HG03064 (cell line): ENCODE data around the gene BORCS6.
"Not testable (repeated sequence)": the region's sequence is repeated elsewhere in the genome, so short reads cannot be mapped to it uniquely, and the experiment has no call there.

Experiments
- ATAC-seq: cut with Tn5 transposase; IDR thresholded peaks from one replicate; pipeline ENCODE4 v1.9.1; 2021; ENCODE audit warnings: low read depth; ENCODE audit not compliant: unreplicated experiment

Gene BORCS6

DNA sequence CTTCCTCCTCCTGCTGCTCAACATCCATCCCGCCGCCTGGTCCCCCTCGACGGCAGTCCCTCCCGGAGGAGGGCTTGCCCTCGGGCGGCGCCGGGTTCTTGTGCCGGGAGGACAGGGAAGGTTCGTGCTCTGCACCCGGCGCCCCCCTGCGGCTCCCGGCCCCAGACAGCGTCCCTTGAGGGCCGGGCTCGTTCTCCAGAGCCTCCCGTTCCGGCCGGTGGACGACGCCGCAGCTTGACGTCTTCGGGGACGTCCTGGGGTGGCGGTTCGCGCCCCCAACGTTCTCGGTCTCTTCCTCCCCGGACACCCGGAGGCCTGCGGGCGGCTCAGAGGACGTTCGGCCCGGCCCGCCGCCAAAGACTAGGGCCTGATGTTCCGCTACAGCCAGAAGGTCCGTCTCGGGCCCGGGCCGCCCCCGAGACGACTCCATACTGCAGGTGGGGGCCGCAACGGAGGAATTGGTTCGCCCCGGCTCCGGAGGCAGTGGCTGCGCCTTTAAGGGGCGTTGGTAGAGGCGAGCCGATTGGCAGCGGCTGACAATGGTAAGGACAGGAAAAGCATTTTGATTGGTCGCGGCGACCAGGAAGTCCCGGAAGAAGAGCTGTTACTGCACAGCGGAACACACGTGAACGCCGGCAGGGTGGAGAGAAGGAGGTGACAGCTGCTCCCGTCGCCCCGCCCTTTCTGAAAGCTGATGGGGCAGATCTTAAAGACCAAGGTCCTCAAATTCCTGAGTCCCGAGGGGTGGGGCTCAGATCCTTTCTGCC, at the start of gene BORCS6:
TSS of gene BORCS6 (minus strand) at position 470 of the 767 bp plus-strand sequence. CDS start at position 430, 40 bp downstream.
- peak; percentile 38 for ATAC-seq

DNA sequence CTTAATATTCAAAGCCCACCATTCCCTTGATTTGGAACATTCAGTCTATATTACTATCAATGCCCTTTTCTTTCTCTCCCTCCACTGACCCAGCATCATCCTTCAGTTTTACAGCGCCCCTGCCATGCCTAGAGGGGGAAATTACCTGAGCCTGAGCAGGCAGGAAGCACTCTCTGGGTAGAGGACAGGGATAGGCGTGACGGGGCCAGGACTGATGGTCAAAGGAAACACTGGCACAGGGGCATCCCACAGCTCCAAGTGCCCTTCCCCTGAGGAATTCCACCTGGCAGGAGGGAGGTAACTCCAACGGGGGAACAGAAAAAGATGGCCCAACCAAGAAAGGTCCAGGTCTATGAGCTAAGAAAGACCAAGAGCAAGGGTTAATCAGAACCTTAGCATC, 47.9 kb upstream of the BORCS6 start:
- ATAC-seq, result no peak

DNA sequence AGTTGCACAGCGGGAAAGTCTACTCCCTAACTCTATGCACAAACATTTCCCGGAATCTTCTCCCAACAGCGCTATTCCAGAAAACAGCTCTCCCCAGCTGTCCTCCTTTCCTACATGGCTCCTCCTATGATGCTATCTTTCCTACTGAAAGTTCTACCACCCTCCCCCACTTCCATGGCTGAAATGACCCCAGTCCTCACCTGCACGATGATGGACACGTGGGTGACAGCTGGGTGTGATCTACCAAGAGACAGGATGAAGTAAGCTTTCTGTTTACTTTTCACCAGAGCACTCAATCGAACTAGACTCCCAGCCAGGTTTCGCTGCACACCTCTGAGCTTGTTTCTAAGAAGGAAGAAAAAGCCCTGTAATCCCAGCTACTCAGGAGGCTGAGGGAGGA, 47.2 kb upstream of the BORCS6 start:
- ATAC-seq, result no peak

DNA sequence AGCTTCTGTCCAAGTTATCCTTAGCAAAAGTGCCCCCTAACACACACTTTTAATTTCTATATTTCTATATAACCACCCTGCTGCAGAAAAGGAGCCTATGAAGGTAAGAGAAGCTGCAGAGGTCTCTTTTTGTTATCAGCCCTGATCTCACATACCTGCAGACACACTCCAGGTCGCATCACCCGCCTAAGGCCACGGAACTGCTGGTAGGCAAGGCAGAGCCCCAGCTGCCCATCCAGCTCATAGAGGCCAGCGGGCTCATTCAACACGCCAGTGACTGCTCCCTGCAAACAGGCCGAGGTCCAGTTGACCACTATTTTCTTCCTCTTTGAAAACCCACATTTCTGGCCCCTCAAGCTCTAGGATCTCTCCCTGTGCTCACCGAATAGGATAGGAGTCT, 45.7 kb upstream of the BORCS6 start:
- no peak for ATAC-seq

DNA sequence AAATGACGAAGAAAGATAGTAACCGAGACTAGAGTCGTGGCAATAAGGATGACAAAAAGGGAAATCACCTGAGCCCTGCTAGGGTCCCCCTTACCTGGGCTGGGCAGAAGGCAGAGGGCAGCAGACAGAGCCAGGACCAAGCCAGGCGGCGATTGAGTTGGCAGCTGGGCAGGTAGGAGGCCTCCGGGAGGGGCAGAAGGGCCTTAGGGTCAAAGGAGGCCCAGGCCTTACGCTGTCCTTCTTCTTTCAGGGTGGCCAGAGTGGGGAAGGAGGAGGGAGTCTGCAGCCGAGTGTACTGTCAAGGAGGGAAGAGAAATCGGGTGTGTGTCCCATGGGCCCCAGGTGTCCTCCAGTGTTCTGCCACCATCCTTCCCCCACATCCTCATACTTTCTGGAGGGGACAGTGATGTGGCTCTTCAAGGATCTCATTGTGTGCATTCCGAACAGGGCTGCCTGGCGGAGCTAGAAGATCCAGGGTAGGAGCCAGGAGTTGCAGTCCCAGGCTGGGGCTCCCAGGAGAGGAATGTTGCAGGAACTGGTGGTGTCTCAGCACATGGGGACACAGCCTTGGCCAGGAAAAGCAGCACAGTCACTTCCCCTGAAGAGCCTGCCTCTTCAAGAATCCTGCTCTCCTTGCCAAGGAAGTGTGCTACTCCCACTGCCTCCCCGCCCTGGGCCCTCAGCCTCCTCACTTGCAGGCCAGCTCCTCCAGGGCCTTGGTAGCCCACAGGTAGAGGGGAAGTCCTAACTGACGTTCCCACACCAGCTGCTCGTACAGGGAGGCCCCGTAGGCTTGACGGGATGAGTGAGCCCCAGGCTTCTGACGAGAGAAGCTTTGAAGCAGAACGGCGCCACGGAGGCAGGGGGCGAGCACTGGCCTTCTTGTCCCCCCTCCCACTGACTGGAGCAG, 44.6 kb upstream of the BORCS6 start:
- ATAC-seq, result no peak

DNA sequence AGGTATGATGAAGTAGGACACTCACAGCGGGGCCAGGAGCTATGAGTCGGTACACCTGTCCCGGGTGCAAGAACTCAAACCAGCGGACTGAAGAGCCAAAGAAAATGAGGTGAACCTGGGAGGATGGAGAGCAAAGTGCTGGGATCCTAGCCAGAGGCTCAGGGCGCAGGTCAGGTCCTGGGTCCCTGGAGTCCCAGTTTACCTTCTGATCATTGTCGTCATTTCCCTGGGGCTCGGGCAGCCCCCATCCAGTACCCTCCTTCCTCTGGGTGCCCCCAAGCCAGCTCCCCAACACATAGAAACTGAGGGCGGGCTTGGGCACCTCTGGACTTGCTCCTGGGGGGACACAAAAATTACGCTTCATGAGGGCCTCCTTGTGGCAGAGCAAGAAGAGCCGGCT, 41.7 kb upstream of the BORCS6 start:
- ATAC-seq, result no peak

DNA sequence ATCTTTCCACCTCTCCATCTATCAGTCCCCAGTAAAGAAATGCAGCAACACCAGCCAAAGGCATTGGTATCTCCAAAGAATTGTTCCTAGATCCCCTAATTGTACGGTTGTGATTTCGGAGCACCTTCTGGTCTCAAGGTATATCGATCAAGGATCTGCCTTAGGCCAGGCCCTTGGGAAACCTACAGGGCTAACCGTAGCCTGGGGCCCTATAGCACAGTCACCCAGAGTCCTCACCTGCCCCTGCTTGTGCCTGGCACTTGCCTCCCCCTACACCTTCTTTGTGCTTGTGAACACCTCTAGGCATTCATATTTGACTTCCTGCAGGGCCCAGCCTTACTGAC, 37.2 kb upstream of the BORCS6 start:
- no peak for ATAC-seq

DNA sequence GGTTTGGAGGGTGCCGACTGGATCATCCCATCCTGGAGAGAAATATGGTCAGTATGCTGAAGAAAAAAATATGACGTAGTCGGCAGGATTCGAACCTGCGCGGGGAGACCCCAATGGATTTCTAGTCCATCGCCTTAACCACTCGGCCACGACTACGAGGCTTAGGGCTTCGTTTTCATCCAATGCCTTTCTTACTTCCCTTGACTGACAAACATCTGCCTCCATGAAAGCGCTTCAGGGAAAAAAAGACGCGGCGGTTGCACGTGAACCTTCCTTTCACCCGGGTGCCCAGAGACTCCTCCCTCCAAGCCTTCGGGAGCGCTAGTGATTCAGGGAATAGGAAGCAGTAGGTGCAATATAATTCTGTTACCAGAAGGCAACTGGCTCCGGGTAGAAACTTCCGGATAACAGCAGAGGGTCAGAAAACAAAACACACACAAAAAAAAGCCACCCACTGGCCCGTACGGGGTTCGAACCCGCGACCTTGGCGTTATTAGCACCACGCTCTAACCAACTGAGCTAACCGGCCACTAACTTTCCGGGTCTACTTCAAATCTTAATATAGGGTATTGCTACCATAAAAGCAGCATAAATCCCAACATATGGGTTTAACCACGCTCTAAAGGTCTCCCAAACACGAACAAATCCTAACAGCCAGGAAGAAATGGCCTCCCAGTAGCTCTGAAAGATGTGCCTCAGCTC, 36.7 kb upstream of the BORCS6 start:
- no peak for ATAC-seq

DNA sequence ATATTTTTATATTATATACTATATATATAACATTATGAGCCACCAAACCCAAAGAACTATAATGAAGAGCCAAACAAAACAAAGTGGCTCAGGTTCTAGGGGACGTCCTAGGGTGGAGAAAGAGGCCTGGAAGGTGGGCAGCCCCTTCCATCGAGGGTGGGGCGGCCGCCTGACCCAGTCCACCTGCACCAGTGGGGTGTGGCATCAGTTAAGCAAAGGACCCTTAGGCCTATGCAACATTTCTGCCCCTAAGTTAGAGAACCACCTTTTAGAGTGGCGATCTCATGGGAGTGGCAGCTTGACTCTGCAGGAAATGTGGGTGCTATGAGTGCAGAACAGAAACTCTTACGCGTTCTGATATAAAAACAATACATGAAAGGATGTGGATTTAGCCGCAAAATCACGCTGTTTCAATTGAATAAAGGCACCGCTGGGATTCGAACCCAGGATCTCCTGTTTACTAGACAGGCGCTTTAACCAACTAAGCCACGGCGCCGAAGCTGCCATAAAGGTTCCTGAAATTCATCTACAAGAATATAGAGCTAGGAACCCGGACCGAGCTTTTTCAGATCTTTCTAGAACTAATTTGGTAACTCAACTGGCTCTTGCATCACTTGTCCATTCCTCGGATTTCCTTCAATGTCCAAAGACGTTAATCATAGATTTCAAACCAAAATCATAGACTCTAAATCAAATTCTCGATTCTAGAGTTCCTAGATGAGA, 36.0 kb upstream of the BORCS6 start:
- ATAC-seq, result no peak

DNA sequence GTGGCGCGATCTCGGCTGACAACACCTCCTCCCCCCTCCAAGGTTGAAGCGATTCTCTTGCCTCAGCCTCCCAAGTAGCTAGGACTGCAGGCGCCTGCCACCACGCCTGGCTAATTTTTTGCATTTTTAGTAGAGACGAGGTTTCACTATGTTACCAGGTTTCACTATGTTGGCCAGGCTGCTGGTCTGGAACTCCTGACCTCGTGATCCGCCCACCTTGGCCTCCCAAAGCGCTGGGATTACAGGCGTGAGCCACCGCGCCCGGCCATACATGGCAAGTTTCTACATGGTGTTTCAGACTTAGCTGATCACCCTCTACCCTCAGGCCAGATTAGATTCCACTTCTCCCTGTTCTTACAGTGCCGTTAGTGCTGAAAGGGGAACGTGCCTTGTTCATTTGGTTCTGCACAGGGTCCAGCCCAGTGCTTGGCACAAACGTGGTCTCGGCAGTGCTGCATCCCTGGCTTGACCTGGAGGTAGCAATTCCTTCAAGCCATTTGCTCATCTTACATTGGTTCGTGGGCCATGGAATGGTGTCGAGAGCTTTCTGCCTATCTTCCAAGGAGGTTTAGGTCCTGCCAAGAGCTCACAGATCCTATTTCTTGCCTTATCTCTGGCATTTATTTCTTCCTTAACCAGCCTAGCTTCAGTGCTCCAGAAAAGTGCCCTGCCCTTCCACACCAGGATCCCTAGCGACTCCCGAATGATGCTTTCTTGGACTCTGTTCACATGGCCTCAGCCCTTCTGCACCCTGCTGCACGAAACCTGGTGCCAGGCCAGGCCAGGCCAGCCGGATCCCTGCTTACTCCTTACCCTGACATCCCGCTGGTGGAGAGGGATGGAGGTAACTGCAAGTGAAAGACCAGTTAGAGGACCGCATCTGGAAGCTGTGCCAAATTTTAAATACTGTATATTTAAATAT, 35.2 kb upstream of the BORCS6 start:
- ATAC-seq, result no peak

DNA sequence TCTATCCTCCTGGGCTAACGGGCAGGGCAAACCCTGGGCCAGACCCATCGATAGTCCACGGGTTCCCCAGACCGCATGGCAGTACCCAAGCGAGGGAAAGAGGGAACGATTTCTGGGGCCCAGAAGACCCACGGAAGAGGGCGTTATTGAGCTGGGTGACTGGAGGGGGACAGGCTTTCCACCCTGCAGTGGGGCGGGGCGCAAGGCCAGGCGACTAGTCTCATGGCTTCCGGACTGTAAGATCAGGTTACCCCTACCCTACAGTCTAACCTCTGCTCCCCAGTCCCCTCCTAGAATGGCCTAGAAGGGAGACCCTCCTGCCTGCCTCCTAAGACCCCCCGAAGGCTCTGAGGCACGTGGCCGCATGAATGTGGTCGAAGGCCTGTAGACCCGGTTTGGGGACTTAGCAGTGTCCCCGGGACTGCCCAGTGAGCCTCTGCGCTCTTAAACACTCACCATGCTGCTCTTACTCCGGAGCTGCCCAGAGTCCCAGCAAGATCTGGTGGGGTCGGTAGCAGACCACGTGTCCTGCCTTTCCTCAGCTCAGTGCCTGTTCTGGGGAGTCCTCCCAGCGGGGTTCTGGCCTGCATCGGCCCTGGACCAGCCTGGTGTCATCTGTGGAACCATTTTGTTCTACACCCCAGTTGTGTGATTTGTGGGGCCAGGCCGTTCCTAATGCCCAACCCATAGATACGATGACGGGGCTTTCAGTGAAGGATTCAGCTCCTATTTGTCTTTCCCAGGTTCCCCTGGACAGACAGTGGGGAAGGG, 33.6 kb upstream of the BORCS6 start:
- ATAC-seq, result no peak

DNA sequence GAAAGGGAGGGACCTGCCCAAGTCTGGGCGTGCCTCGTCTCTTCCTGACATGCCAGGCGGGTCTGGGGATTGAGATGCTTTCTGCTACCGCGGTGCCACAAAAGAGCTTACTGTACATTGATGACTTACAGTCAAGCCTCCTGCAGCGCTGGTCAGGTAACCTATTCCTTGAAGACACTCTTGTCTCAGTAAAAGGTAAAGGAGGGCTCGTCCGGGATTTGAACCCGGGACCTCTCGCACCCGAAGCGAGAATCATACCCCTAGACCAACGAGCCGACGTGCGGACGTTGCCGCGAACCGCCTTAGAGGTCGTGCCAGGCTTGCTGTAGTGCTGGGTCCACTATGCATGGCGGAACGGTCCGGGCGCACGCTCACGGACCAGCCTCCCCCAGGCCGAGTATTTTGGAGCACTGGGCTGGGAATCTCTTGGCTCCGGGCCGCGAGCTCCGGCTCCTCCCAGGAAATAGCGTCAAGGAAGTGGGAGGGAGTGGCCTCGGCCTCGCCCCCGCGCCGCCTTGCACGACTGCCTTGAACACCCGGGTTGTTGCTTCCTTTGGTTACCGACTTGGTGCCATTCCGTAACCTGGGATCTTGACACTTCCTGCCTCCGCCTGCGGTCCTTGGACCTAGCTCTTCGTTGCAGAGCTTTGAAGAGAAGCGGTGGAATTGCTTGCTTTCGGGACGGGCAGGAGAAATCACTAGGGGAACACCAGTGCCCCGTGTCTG, 32.8 kb upstream of the BORCS6 start:
- peak; percentile 34 for ATAC-seq

DNA sequence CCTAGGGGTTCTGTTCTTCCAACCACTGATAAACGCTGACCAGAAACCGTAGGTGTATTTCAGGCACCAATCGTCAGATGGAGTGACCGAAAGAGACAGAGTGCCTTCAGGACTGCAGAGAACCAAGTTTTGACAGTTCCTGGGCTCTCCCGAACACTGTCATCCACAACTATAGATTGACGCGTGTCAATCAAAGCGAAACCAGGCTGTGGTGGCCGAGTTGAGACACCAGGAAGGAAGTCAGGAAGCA, 32.3 kb upstream of the BORCS6 start:
- ATAC-seq, result peak; percentile 34

DNA sequence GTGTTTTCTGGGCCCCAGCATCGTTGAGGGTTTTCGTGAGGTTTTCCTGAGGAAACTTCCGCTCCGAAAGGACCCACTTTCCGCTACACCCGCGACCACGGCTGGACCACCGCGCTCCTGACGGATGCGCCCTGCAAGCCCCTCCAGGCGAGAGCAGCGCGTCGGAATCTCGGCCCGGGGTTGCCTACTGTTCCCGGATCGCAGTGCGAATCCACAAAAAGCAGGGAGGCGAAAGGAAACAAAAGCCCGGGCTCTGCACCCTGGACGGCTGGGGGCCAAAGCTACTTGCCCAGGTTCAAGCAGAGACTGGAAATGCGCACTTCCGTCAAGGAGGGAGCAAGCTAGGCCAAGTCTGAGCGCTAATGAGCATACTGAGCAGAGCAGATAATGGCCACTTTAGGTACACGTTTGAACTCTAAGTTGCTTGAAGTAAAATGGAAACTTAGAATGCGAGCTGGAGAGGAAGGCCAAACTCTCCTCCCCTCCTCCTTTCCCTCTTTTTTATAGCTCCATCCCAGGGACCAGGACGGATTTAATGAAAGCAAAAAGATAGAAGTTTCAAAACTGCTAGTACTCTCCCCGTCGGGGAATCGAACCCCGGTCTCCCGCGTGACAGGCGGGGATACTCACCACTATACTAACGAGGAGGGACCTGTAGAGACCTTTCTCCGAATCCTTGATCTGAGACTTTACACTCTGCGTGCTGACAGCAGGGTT, 31.8 kb upstream of the BORCS6 start:
- peak; percentile 46 for ATAC-seq

DNA sequence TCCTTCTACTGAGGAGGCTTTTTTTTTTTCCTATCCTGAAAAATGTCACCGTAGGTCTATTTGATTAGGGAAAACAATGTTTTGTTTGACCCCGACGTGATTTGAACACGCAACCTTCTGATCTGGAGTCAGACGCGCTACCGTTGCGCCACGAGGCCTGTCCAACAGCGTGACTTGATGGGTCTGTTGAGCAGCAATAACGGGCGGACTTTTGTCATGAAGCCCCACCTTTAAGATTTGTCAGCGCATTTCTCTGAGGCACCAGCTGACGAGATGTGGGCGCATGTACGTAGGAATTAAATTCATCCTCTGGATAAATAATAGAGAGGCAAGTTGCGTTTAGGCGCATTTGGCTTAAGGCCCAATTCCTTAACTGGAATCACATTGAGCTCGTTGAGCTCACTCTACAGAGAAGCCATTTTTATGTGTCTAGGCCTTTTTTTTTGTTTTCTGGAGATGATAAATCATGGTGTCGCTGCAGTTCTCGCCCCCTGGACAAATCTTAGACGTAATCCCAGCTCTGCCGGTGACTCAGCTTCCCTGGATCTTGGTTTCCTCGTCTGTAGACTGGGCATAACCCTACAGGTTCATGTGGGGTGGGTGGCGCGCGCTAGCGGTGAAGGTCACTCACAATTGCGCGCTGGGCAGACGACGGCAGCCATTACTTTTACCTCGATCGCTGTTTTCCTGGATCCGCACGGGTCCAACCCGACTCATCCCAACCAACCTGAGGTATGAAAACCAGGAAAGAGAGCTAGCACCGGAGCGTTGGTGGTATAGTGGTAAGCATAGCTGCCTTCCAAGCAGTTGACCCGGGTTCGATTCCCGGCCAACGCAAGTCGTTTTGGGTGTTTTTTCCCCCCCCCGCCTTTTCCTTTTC, 31.0 kb upstream of the BORCS6 start:
- ATAC-seq, result no peak

DNA sequence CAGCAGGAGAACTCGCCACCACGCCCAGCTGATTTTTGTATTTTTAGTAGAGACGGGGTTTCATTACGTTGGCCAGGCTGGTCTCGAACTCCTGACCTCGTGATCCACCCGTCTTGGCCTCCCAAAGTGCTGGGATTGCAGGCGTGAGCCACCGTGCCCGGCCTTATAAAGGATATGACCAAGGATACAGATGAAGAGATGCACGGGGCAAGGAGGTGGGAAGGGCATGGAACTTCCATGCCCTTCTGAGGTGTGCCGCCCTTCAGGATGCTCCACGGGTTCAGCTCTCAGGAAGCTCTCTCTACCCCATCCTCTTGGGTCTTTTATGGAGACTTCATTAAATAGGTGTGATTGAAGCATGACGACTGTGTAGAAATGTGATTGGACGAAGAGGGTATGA, 24.0 kb upstream of the BORCS6 start:
- not testable (repeated sequence) for ATAC-seq
